Inflammatory macrophage (primary cell): ENCODE results near the gene MMEL1.

Experiments
- DNase-seq, 2 donors: peaks; one replicate each; pipeline ENCODE4 v3.0.0-alpha.2; 2020 to 2022

The MMEL1 gene

GRCh38 chr1:2642131-2642559 is 9.3 kb upstream of the MMEL1 start:
- no peak for DNase-seq

- DNase-seq, result no peak
Observed at GRCh38 chr1:2641381-2642130, 8.7 kb upstream of the MMEL1 start.

DNA sequence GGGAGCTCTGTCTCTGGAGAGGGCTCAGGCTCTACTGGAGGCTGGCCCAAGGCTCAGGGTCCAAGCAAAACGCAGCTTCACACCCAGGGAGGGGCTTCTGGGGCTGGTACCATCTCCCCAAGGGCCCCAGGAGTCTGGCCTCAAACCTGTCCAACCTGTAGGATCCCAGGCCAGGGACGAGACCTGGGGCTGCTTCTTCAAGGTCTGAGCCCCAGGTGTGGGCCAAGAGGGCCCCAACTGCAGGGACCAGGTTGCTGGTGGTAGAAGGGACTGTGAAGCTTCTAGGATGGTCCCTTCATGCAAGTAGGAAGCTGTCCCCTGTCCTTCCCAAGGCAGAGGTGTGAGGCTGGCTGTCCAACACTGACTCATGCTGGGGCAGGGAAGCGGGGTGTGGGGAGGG is 7.8 kb upstream of the MMEL1 start:
- DNase-seq, result no peak

DNA sequence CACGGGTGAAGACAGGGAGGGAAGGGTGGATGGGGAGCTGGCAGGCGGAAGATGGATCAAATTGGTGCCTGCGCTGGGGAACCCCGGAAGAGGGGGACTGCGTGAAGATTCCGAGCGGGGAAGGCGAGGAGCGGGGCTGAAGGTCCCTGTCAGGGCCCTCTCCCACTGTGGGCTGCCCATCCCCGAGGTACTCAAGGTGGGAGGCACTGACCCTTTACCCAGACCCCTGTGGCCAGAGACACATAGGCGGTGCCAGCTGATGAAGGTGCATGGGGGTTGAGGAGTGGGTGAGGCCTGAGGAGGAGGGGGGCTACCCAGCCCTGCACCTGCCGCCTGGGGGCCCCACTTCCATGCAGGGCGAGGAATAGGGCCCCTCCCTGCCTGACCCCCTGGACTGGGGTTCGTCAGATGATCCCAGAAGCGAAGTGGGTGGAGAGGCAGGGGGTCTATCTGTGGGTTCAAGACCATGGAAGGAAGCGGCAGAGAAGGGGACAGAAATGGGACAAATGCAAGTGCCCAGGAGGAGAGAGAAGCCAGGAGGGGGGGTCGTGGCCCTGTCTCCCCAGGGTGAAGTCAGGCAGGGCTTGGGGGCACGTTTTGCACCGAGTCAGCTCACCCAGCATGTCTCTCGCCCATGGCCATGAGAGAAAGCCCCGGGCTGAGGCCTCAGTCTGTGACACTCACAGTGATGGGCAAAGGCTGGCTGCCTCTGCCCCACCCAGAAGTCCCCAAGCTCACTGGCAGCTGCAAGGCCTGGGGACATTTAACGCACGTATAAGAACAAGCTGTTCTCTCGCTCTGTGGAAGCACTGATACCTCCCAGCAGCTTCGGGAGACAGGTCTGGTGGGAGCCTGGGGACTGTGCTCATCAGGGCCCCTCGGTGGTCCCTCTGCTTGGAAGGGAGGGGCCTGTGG is 7.0 kb upstream of the MMEL1 start:
- no peak for DNase-seq

DNA sequence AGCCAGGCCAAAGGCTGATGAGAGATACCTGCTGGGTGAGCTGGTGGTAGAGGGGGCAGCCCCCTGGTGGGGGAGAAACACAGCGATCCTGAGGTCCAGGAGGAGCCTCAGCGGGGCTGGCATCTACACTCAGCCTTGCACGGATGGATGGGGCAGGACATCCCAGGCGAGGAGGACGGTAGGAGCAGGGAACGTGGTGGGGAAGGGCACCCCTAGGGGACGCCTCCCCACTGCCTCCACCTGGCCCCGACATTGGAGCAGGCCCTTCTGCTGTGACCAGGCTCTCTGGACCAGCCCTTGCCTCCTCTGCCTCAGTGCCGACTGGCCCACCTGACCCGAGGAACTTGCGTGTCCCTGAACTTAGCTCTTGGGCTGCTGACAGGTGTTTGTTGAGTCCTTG is 6.4 kb upstream of the MMEL1 start:
- DNase-seq, result no peak

DNA sequence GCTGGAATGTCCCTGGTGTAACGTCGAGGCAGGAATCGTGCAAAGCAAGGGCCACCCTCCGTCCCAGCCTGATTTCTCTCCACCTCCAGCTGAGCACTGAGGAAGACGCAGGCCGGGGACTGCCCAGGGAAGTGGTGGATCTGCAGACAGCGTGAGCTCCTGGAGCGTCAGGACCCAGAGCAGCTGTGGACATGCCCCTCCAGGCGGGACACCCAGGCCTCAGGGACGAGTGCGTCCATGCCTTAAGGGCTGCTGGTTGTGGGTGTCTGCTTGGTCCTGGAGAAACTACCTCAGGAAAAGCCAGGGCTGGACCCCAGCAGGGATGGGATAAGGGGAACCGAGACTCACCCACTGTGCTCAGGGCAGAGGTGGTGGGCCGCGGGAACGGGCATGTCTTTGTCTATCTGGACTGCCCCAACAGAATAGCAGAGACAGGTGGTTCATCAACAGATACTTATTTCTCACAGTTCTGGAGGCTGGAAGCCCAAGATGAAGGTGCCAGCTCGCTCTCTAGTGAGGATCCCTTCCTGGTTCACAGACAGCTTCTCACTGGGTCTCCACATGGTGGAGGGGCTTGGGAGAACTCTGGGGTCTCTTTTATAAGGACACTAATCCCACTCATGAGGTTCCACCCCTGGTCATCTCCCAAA is 5.8 kb upstream of the MMEL1 start:
- no peak for DNase-seq

GRCh38 chr1:2637442-2638145 is 4.8 kb upstream of the MMEL1 start:
- DNase-seq, result no peak

DNA sequence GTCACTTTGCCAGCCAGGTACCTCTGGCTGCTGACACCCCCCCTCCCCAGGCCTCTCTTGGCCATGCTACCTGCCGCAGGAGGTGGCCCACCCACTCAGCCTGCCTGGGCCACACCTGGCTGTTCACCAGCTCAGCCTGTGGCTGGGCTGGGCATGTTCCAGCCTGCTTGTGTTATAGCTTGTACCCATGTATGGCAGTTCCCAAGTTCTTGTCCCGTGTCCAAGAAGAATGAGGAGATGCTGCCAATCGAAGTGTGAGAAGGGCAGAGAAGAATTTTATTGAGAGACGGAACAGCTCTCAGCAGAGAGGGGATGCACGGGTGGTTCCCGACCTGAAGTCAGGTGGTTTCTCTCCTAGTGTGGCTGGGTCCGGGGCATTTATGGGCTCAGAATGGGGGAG is 3.9 kb upstream of the MMEL1 start:
- no peak for DNase-seq

DNA sequence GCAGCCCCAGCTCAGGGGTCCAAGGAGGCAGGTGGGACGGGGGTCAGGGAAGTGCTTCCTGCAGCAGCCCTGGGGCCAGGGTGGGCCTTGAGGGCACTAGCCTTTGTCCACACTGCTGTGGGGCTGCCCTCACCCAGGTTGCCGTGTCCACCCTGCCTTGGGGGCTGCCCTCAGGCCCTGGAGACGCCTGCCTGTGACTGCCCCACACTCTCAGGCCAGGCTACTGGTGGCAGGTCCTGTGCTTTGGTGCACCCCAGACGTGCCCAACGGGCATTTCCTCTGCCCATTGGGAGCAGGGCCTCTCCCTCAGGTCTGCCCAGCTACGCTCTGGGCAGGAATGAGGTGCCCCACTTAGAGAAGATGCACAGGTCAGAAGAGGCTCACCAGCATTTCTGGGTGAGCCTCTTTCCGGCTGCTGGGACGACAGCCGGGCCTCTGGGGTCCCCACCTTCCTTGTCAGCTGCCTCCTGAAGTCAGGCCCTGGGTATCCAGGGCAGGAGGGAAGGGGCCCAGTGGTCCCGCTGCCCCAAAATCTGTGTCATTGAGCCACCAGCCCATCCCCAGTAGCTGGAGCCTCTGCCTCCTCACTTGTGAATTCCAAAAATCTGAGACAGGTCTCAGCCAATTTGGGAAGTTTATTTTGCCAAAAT is 2.7 kb upstream of the MMEL1 start:
- DNase-seq, result no peak

DNA sequence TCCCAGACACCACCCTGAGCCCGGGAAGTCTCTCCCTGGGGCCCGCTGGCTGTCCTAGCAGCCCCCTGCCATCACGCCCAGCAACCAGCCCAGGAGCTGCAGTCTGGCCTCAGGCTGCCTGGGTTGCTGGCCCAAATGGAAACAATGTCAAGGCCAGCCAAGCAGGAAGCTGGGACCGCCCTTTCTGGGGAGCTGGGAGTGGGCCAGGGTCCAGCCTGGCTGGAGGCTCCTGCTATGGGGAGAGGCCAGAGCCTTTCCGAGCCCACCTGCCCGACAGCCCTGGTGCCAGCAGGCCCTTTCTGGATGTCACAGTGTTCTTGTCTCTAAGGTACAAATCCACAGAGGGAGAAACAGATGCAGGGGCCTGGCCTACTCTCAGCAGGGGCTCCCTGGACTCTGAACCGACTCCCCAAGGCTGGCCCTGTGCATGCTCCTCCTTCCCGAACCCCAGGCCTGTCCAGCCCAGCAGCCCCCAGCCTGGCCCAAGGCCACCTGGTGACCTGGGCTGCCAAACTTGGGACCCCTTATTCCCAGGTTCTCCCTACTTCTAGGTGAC is 1.2 kb upstream of the MMEL1 start:
- no peak for DNase-seq

- no peak for DNase-seq
Observed at GRCh38 chr1:2633366-2633935, 635 bp upstream of the MMEL1 start.

GRCh38 chr1:2632051-2632430 is 775 bp downstream of the MMEL1 start:
- no peak for DNase-seq

DNA sequence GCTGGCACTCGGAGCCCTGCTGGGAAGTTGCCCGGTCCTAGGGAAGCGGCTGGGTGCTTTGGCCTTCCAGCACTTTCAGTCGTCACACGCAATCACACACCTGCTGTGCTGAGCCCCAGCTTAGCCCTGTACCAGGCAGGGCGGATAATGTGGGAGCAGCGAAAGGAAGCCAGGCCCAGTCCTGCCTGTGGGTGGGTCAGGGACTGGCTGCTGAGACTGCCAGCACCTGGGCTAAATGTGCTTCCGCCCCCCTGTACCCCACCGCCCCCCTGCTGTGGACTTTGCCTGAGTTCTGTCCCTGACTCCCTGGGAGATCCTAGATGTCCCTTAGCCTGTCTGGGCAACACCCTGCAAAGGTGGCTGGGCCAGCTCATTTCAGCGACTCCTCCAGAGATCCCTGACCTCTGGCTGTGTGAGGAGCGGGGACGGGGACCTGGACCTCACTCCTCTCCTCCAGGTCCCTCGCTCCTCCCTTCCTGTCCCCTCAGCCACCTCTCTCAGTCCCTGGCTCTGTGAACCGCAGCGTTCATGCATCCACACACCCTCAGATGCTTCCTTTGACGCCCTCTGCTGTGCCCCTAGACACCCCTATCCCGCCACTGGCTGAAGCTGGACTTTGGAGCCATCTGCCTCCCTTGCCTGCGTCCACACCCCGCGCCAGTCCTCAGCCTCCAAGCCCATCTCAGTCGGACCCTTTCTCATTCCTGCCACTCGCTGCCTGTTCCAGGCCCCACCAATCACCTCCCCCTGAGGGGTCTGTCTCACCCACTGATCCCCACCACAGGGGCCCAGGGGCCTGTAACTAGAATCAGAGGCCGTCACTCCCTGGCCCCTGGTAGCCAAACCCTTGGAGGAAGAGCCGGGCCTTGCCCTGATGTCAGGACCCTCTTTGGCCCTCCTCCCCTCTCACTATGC is 1.4 kb downstream of the MMEL1 start:
- DNase-seq, result no peak

GRCh38 chr1:2630498-2631135 is 2.2 kb downstream of the MMEL1 start:
- DNase-seq, result no peak

DNA sequence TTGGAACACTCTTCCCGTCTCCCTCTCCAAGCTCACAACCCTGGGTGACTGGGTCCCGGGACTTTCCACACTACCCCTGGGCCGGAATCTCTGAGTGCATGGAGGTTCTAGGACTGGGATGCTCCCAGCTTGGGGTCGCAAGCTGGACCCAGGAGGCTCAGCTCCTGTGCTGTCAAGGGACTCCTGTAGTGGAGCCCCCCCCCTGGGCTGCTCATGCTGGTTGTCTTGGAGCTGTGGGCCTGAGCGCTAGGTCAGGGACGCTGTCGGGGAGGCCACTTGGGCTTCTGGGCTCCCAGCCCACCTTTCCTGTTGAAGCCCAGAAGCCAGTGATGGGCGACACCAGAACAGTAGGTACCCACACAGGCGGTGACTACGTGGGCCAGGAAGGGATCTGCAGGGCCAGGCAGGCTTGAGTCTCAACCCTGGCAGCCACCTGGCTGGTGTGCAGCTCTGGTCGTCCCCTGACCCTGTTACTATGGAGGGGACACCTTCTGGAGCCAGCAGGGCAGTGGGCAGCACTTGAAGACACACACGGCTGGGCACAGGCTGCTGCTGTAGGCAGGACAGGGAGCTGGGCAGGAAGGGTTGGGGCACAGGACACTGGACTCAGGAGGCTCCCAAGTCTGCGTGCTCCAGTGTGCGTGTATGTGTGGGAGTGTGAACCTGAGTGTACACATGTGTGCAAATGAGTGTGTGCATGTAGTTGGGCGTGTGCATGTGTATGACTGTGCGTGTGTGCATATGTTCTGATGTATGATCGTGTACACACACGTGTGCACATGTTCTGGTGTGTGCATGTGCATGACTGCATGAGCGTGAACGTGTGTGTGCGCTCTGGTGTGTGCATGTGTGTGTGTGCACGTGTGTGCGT is 3.0 kb downstream of the MMEL1 start:
- no peak for DNase-seq

- no peak for DNase-seq
Observed at GRCh38 chr1:2628933-2629626, 3.7 kb downstream of the MMEL1 start.

GRCh38 chr1:2628191-2628932 is 4.5 kb downstream of the MMEL1 start:
- DNase-seq, result no peak

DNA sequence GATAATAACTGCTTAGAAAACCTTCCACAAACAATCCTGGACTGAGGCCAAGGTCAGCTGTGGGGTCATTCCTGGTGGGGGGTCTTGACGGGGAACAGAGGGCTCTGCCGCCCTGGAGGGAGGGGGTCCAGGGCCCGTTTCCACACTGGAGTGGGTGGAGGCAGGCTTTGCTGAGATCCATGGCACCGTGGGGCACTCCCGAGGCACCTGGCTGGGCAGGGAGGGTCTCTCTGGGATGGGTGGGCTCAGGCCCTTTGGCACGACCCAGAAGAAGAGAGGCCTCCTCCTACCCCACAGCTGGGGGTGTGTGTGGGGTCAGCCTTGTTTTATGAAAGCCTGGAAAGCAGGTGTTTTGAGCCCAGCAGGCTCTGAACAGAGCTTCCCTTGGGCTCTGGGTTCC is 5.1 kb downstream of the MMEL1 start:
- no peak for DNase-seq
